Measurements from ENCODE around the gene TUBA1B. TPM values are rescaled to one million over a fixed set of nuclear protein-coding genes. Genes with fewer than 3 reads are reported as not detected.

Gene TUBA1B
- total and polyA plus RNA-seq, 2 of the 13 experiments (the other 11 are each of a cell fraction or from before 2014, with no cell fraction given): 1,275 to 1,353 TPM

DNA sequence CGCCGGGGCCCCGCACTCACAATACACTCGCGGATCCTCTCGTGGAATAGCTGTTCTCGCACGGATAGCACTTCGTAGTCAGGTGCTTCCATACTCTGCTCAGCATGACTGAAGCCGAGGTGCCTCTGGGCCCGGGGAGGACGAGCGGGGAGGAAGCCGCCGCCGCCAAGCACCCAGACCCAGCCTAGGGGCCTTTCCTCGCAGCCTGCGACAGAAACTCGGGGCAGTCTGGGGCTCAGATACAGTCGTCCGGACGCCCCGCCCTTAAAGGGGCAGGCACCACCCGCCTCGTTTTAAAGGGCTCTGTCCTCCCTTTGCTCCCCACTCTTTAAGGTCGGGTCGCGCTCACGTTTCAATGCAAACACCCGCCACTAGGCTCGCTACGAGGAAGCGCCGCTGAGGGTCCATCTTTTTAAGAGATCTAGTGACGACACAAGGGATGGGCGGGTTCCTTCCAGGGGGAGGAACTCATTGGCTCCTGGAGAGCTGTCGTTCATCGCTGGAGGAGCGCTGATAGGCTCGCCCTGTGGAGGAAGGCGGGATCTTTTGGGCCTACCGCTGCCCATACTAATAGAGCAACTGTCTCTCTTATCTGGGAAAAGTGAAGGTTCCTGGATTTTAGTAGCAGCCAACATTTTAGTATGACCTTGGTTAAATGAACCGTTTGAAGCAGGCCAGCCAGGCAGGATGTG lies 20.6 kb downstream of the TUBA1B start, which contains the start of gene LMBR1L (continued):
- TF ChIP-seq MAZ (IDR thresholded peaks at IDR 0.05; ENCODE audit: borderline replicate concordance, low read depth, low read length): no peak
- TF ChIP-seq MAZ (CRISPR knock-in tag; IDR thresholded peaks at IDR 0.05; ENCODE audit: low read depth): peak; percentile 70
- TF ChIP-seq U2AF2 (IDR thresholded peaks at IDR 0.05; ENCODE audit: low read depth, low read length): no peak
- TF ChIP-seq, protein P1, sequence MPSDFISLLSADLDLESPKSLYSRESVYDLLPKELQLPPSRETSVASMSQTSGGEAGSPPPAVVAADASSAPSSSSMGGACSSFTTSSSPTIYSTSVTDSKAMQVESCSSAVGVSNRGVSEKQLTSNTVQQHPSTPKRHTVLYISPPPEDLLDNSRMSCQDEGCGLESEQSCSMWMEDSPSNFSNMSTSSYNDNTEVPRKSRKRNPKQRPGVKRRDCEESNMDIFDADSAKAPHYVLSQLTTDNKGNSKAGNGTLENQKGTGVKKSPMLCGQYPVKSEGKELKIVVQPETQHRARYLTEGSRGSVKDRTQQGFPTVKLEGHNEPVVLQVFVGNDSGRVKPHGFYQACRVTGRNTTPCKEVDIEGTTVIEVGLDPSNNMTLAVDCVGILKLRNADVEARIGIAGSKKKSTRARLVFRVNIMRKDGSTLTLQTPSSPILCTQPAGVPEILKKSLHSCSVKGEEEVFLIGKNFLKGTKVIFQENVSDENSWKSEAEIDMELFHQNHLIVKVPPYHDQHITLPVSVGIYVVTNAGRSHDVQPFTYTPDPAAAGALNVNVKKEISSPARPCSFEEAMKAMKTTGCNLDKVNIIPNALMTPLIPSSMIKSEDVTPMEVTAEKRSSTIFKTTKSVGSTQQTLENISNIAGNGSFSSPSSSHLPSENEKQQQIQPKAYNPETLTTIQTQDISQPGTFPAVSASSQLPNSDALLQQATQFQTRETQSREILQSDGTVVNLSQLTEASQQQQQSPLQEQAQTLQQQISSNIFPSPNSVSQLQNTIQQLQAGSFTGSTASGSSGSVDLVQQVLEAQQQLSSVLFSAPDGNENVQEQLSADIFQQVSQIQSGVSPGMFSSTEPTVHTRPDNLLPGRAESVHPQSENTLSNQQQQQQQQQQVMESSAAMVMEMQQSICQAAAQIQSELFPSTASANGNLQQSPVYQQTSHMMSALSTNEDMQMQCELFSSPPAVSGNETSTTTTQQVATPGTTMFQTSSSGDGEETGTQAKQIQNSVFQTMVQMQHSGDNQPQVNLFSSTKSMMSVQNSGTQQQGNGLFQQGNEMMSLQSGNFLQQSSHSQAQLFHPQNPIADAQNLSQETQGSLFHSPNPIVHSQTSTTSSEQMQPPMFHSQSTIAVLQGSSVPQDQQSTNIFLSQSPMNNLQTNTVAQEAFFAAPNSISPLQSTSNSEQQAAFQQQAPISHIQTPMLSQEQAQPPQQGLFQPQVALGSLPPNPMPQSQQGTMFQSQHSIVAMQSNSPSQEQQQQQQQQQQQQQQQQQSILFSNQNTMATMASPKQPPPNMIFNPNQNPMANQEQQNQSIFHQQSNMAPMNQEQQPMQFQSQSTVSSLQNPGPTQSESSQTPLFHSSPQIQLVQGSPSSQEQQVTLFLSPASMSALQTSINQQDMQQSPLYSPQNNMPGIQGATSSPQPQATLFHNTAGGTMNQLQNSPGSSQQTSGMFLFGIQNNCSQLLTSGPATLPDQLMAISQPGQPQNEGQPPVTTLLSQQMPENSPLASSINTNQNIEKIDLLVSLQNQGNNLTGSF (CRISPR knock-in tag; IDR thresholded peaks at IDR 0.05): no peak
- no peak for TF ChIP-seq ZNF670 (CRISPR knock-in tag; IDR thresholded peaks at IDR 0.05; ENCODE audit: borderline replicate concordance)
- peak; percentile 65; the same call in 1 of the 2 replicates for TF ChIP-seq ZNF616 (CRISPR knock-in tag; IDR thresholded peaks at IDR 0.05; ENCODE audit: low read depth)
- no peak for TF ChIP-seq RARG (CRISPR knock-in tag; IDR thresholded peaks at IDR 0.05; ENCODE audit: low read depth)
- TF ChIP-seq, protein P2, sequence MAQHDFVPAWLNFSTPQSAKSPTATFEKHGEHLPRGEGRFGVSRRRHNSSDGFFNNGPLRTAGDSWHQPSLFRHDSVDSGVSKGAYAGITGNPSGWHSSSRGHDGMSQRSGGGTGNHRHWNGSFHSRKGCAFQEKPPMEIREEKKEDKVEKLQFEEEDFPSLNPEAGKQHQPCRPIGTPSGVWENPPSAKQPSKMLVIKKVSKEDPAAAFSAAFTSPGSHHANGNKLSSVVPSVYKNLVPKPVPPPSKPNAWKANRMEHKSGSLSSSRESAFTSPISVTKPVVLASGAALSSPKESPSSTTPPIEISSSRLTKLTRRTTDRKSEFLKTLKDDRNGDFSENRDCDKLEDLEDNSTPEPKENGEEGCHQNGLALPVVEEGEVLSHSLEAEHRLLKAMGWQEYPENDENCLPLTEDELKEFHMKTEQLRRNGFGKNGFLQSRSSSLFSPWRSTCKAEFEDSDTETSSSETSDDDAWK (CRISPR knock-in tag; IDR thresholded peaks at IDR 0.05): no peak
- TF ChIP-seq TCF7 (IDR thresholded peaks at IDR 0.05; ENCODE audit: low read depth): no peak
- peak; percentile 61 for TF ChIP-seq GABPB1 (CRISPR knock-in tag; IDR thresholded peaks at IDR 0.05)
- TF ChIP-seq ZNF549 (CRISPR knock-in tag; IDR thresholded peaks at IDR 0.05): no peak
- TF ChIP-seq SSRP1 (CRISPR knock-in tag; IDR thresholded peaks at IDR 0.05): no peak
- no peak for TF ChIP-seq SRSF1 (optimal IDR thresholded peaks at IDR 0.05; ENCODE audit: low read depth, low read length)
- no peak for TF ChIP-seq NPAS2 (CRISPR knock-in tag; IDR thresholded peaks at IDR 0.05; ENCODE audit: borderline replicate concordance)
- TF ChIP-seq ISL2 (CRISPR knock-in tag; IDR thresholded peaks at IDR 0.05): peak; percentile 41; the same call in 1 of the 2 replicates
- TF ChIP-seq ZNF33A (CRISPR knock-in tag; IDR thresholded peaks at IDR 0.05; ENCODE audit: borderline replicate concordance): no peak
- TF ChIP-seq ERF (CRISPR knock-in tag; IDR thresholded peaks at IDR 0.05): 0 out of 2 replicates have a peak, but pooled peaks have one; percentile 5
- TF ChIP-seq ZNF589 (CRISPR knock-in tag; conservative IDR thresholded peaks at IDR 0.05): no peak
- no peak for TF ChIP-seq SIN3B (IDR thresholded peaks at IDR 0.05; ENCODE audit: low read length)
- TF ChIP-seq SIX1 (CRISPR knock-in tag; IDR thresholded peaks at IDR 0.05; ENCODE audit: borderline replicate concordance): peak; percentile 48; the same call in 1 of the 2 replicates
- TF ChIP-seq ZNF224 (CRISPR knock-in tag; IDR thresholded peaks at IDR 0.05): no peak
- no peak for TF ChIP-seq NFE2 (CRISPR knock-in tag; IDR thresholded peaks at IDR 0.05)
- no peak for TF ChIP-seq ZNF737 (CRISPR knock-in tag; IDR thresholded peaks at IDR 0.05; ENCODE audit: borderline replicate concordance)
- TF ChIP-seq ZNF468 (CRISPR knock-in tag; IDR thresholded peaks at IDR 0.05): no peak
- no peak for TF ChIP-seq MED8 (CRISPR knock-in tag; IDR thresholded peaks at IDR 0.05; ENCODE audit: insufficient replicate concordance)
